WTC11 (cell line): ENCODE data around the gene C17orf50. TPM values are rescaled to one million over a fixed set of nuclear protein-coding genes. Genes with fewer than 3 reads are reported as not detected.
A peak's percentile ranks its signal among the peaks of the same experiment; 100 is the strongest.

ENCODE experiments used
- ATAC-seq: fragments of 200-7000 bp; cut with Tn5 transposase; 2 replicates; pipeline ENCODE4 v1.10.0; 2021; ENCODE audit warnings: mild to moderate bottlenecking, moderate library complexity
- CTCF ChIA-PET: fragments of 300-600 bp; sonication (Branson Sonifier 250); formaldehyde crosslinking; loops from one replicate; lab custom pipeline; 2021; ENCODE audit warnings: antibody characterized with exemption; lab: Charles Lee
- POLR2A ChIA-PET: fragments of 350-600 bp; sonication (Branson Sonifier 250); formaldehyde crosslinking; loops from one replicate; lab custom pipeline; 2021; ENCODE audit warnings: antibody characterized with exemption; lab: Charles Lee
- DNase-seq: peaks from one replicate; pipeline ENCODE4 v3.0.0; 2021; ENCODE audit warnings: low spot score
- H3K27ac Mint-ChIP-seq: 2 replicates; pipeline ENCODE4 v1.8.0; 2021; ENCODE audit warnings: mixed read lengths
- H3K27me3 Mint-ChIP-seq: 2 replicates; pipeline ENCODE4 v1.8.0; 2021; ENCODE audit warnings: low read depth, mild to moderate bottlenecking, moderate library complexity, mixed read lengths
- H3K36me3 Mint-ChIP-seq: 2 replicates; pipeline ENCODE4 v1.8.0; 2021; ENCODE audit warnings: mixed read lengths
- H3K4me1 Mint-ChIP-seq: 2 replicates; pipeline ENCODE4 v1.8.0; 2022; ENCODE audit warnings: mixed read lengths
- H3K4me3 Mint-ChIP-seq: 2 replicates; pipeline ENCODE4 v1.8.0; 2021; ENCODE audit warnings: mild to moderate bottlenecking, moderate library complexity, mixed read lengths
- H3K9me3 Mint-ChIP-seq: 2 replicates; pipeline ENCODE4 v1.8.0; 2021; ENCODE audit warnings: mixed read lengths
- CREB1 ChIP-seq: sonication (generic); formaldehyde crosslinking; IDR thresholded peaks from 2 replicates; pipeline ENCODE4 v1.8.0; 2023; ENCODE audit warnings: mild to moderate bottlenecking, missing genetic modification reagents
- FOXK1 ChIP-seq: sonication (generic); formaldehyde crosslinking; IDR thresholded peaks from 2 replicates; pipeline ENCODE4 v1.8.0; 2022; ENCODE audit warnings: mild to moderate bottlenecking, moderate library complexity, missing genetic modification reagents
- HMGA2 ChIP-seq: fragments of 250-450 bp; sonication (Bioruptor Pico); IDR thresholded peaks from 2 replicates; pipeline ENCODE4 v1.4.0; 2021; ENCODE audit warnings: mild to moderate bottlenecking, moderate library complexity
- IRF2 ChIP-seq: sonication (generic); formaldehyde crosslinking; IDR thresholded peaks from 2 replicates; pipeline ENCODE4 v1.8.0; 2022; ENCODE audit warnings: low read depth, missing genetic modification reagents, borderline replicate concordance
- MXD4 ChIP-seq: fragments of 250-450 bp; sonication (Bioruptor Pico); IDR thresholded peaks from 2 replicates; pipeline ENCODE4 v1.8.0; 2021; ENCODE audit warnings: mild to moderate bottlenecking, moderate library complexity, borderline replicate concordance
- NFATC4 ChIP-seq: fragments of 250-450 bp; sonication (Bioruptor Pico); IDR thresholded peaks from 2 replicates; pipeline ENCODE4 v1.9.0; 2021; ENCODE audit warnings: mild to moderate bottlenecking
- NR1H2 ChIP-seq: sonication (generic); formaldehyde crosslinking; IDR thresholded peaks from 2 replicates; pipeline ENCODE4 v1.9.0; 2021; ENCODE audit warnings: mild to moderate bottlenecking, moderate library complexity, missing genetic modification reagents
- TCF7 ChIP-seq: sonication (generic); formaldehyde crosslinking; IDR thresholded peaks from 2 replicates; pipeline ENCODE4 v1.8.0; 2022; ENCODE audit warnings: mild to moderate bottlenecking, low read depth, missing genetic modification reagents, moderate library complexity
- ZNF121 ChIP-seq: sonication (generic); formaldehyde crosslinking; IDR thresholded peaks from 2 replicates; pipeline ENCODE4 v1.8.0; 2023; ENCODE audit warnings: missing genetic modification reagents
- ZNF263 ChIP-seq: sonication (generic); formaldehyde crosslinking; IDR thresholded peaks from 2 replicates; pipeline ENCODE4 v1.8.1; 2022; ENCODE audit warnings: low read depth, mild to moderate bottlenecking, moderate library complexity, missing genetic modification reagents
- ZNF423 ChIP-seq: fragments of 250-450 bp; sonication (Bioruptor Pico); IDR thresholded peaks from 2 replicates; pipeline ENCODE4 v2.1.2; 2022; ENCODE audit warnings: mild to moderate bottlenecking, moderate library complexity
- total RNA-seq: library from RNA; stranded (reverse); gene quantifications from 3 replicates; pipeline ENCODE4 v1.2.3, GENCODE V29; 2021
- TF ChIP-seq, protein P1 (sequence below): sonication (generic); formaldehyde crosslinking; IDR thresholded peaks from 2 replicates; pipeline ENCODE4 v1.8.0; 2023; ENCODE audit warnings: missing genetic modification reagents, mild to moderate bottlenecking, borderline replicate concordance
- TF ChIP-seq, protein P2 (sequence below): fragments of 250-450 bp; sonication (Bioruptor Pico); IDR thresholded peaks from 2 replicates; pipeline ENCODE4 v2.1.2; 2022; ENCODE audit warnings: mild to moderate bottlenecking, moderate library complexity
- TF ChIP-seq, protein P3 (sequence below): sonication (generic); formaldehyde crosslinking; conservative IDR thresholded peaks from 2 replicates; pipeline ENCODE4 v1.8.1; 2023; ENCODE audit warnings: mild to moderate bottlenecking, low read depth, missing genetic modification reagents, moderate library complexity
- TF ChIP-seq, protein P4 (sequence below): sonication (generic); formaldehyde crosslinking; IDR thresholded peaks from 2 replicates; pipeline ENCODE4 v1.8.0; 2022; ENCODE audit warnings: mild to moderate bottlenecking, missing genetic modification reagents
- TF ChIP-seq, protein P5 (sequence below): sonication (generic); formaldehyde crosslinking; IDR thresholded peaks from 2 replicates; pipeline ENCODE4 v1.8.0; 2022; ENCODE audit warnings: mild to moderate bottlenecking, missing genetic modification reagents
- TF ChIP-seq, protein P6 (sequence below): sonication (generic); formaldehyde crosslinking; IDR thresholded peaks from 2 replicates; pipeline ENCODE4 v1.8.1; 2023; ENCODE audit warnings: mild to moderate bottlenecking, missing genetic modification reagents
- TF ChIP-seq, protein P7 (sequence below): fragments of 250-450 bp; sonication (Bioruptor Pico); IDR thresholded peaks from 2 replicates; pipeline ENCODE4 v1.9.0; 2021; ENCODE audit warnings: mild to moderate bottlenecking, borderline replicate concordance

C17orf50 gene
- total RNA-seq, 1 experiment from 2014 or later = 0.35 TPM

DNA sequence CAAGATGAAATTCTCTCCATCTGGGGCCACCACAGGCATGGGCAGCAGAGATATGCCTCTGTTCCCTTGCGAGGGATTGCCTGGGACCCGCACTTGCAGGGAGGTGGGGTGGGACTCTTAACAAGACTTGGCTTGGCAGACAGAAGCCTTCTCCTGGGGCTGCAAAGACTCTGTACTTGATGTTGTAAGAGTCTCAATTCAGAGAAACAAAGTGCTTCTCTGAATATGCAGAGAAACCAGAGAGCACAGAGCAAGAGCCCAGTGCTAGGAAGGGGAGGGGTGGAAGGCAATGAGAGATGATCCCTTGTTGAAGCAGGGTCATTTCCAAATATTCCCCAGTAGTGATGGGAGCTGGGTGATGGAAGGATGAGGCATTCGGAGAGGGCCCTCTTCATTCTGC is 32.6 kb downstream of the C17orf50 start (continued):
- TF ChIP-seq, protein P1, sequence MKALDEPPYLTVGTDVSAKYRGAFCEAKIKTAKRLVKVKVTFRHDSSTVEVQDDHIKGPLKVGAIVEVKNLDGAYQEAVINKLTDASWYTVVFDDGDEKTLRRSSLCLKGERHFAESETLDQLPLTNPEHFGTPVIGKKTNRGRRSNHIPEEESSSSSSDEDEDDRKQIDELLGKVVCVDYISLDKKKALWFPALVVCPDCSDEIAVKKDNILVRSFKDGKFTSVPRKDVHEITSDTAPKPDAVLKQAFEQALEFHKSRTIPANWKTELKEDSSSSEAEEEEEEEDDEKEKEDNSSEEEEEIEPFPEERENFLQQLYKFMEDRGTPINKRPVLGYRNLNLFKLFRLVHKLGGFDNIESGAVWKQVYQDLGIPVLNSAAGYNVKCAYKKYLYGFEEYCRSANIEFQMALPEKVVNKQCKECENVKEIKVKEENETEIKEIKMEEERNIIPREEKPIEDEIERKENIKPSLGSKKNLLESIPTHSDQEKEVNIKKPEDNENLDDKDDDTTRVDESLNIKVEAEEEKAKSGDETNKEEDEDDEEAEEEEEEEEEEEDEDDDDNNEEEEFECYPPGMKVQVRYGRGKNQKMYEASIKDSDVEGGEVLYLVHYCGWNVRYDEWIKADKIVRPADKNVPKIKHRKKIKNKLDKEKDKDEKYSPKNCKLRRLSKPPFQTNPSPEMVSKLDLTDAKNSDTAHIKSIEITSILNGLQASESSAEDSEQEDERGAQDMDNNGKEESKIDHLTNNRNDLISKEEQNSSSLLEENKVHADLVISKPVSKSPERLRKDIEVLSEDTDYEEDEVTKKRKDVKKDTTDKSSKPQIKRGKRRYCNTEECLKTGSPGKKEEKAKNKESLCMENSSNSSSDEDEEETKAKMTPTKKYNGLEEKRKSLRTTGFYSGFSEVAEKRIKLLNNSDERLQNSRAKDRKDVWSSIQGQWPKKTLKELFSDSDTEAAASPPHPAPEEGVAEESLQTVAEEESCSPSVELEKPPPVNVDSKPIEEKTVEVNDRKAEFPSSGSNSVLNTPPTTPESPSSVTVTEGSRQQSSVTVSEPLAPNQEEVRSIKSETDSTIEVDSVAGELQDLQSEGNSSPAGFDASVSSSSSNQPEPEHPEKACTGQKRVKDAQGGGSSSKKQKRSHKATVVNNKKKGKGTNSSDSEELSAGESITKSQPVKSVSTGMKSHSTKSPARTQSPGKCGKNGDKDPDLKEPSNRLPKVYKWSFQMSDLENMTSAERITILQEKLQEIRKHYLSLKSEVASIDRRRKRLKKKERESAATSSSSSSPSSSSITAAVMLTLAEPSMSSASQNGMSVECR (CRISPR knock-in tag) = no peak
- TF ChIP-seq ZNF121 (CRISPR knock-in tag) = no peak
- TF ChIP-seq NR1H2 = no peak
- TF ChIP-seq FOXK1 (CRISPR knock-in tag) = no peak
- TF ChIP-seq, protein P2, sequence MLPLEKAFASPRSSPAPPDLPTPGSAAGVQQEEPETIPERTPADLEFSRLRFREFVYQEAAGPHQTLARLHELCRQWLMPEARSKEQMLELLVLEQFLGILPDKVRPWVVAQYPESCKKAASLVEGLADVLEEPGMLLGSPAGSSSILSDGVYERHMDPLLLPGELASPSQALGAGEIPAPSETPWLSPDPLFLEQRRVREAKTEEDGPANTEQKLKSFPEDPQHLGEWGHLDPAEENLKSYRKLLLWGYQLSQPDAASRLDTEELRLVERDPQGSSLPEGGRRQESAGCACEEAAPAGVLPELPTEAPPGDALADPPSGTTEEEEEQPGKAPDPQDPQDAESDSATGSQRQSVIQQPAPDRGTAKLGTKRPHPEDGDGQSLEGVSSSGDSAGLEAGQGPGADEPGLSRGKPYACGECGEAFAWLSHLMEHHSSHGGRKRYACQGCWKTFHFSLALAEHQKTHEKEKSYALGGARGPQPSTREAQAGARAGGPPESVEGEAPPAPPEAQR (CRISPR knock-in tag) = no peak
- TF ChIP-seq TCF7 (CRISPR knock-in tag) = no peak
- no peak for TF ChIP-seq HMGA2
- TF ChIP-seq CREB1 = no peak
- no peak for TF ChIP-seq ZNF263 (CRISPR knock-in tag)

DNA sequence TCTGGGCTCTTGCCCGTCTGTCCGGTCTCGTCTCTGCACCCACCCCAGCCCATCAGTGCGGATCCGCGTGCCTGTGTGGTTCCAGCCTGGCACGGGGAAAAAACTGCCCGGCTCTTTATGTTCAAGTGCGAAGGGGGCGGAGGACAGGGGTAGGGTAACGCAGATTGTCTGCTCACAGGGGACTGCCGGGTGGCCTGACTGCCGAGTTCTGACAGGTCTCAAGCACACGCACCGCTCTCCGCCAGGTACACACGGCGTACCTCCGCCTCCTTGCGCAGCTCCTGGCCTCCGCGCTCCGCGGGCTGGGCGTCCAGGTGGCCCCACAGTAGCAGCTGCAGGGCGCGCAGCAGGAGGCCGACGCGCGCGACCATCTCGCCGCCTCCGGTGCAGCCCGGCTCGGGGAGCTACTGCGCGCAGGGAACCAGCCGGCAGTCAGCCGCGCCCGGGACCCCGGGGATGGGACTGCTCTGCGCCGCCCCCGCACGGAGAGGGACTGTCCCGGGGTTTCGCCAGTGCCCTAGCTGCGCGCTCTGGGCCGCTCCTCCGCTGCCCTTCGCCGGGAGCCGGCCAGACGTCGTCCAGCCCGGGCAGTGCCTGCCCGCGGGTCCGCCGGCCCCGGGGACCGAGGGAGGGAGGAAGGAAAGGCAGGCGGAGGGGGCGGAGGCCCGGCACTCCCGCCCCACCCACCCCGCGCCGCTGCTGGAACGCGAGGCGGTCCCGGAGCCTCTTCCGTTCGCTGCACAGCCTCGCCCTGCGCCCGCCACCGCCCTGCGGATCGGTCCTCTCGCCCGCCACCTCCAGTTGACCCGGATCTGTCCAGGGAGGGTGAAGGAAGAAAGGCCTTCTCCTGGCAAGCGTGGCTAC is 34.6 kb downstream of the C17orf50 start, which contains the start of gene MMP28:
Gene MMP28, minus strand, starts transcription at position 635 of the 864 bp plus-strand sequence. Its CDS starts 264 bp downstream, at position 371.
- ATAC-seq = peak; percentile 72
- Mint-ChIP-seq H3K36me3 (no peaks in the 10 kb centered on the region), H3K4me1 (peaks cover 10% of the 10 kb centered on the region), H3K27me3 (peaks cover 79% of the 10 kb centered on the region), H3K27ac (no peak within 1 kb of the TSS), H3K4me3 (peak within 1 kb of the TSS; percentile 67), H3K9me3 (no peaks in the 10 kb centered on the region)
- DNase-seq = peak; percentile 61
- ChIA-PET POLR2A (interaction anchor here (0.9 kb wide), 1 partner anchor 14 kb away, joined by 3 read pairs; the partner anchor contains the start of gene TAF15), CTCF (interaction anchor here (1.1 to 6.3 kb wide), 8 partner anchors 9 to 182 kb away, joined by 3 to 53 read pairs (median 4); partner anchors contain the start of gene TAF15)
- TF ChIP-seq, protein P3, sequence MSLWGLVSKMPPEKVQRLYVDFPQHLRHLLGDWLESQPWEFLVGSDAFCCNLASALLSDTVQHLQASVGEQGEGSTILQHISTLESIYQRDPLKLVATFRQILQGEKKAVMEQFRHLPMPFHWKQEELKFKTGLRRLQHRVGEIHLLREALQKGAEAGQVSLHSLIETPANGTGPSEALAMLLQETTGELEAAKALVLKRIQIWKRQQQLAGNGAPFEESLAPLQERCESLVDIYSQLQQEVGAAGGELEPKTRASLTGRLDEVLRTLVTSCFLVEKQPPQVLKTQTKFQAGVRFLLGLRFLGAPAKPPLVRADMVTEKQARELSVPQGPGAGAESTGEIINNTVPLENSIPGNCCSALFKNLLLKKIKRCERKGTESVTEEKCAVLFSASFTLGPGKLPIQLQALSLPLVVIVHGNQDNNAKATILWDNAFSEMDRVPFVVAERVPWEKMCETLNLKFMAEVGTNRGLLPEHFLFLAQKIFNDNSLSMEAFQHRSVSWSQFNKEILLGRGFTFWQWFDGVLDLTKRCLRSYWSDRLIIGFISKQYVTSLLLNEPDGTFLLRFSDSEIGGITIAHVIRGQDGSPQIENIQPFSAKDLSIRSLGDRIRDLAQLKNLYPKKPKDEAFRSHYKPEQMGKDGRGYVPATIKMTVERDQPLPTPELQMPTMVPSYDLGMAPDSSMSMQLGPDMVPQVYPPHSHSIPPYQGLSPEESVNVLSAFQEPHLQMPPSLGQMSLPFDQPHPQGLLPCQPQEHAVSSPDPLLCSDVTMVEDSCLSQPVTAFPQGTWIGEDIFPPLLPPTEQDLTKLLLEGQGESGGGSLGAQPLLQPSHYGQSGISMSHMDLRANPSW = no peak
- TF ChIP-seq, protein P4, sequence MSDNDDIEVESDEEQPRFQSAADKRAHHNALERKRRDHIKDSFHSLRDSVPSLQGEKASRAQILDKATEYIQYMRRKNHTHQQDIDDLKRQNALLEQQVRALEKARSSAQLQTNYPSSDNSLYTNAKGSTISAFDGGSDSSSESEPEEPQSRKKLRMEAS (CRISPR knock-in tag) = 0 out of 2 replicates have a peak, but pooled peaks have one; percentile 36
- TF ChIP-seq, protein P5, sequence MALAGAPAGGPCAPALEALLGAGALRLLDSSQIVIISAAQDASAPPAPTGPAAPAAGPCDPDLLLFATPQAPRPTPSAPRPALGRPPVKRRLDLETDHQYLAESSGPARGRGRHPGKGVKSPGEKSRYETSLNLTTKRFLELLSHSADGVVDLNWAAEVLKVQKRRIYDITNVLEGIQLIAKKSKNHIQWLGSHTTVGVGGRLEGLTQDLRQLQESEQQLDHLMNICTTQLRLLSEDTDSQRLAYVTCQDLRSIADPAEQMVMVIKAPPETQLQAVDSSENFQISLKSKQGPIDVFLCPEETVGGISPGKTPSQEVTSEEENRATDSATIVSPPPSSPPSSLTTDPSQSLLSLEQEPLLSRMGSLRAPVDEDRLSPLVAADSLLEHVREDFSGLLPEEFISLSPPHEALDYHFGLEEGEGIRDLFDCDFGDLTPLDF (CRISPR knock-in tag) = no peak
- no peak for TF ChIP-seq MXD4 (CRISPR knock-in tag)
- TF ChIP-seq, protein P6, sequence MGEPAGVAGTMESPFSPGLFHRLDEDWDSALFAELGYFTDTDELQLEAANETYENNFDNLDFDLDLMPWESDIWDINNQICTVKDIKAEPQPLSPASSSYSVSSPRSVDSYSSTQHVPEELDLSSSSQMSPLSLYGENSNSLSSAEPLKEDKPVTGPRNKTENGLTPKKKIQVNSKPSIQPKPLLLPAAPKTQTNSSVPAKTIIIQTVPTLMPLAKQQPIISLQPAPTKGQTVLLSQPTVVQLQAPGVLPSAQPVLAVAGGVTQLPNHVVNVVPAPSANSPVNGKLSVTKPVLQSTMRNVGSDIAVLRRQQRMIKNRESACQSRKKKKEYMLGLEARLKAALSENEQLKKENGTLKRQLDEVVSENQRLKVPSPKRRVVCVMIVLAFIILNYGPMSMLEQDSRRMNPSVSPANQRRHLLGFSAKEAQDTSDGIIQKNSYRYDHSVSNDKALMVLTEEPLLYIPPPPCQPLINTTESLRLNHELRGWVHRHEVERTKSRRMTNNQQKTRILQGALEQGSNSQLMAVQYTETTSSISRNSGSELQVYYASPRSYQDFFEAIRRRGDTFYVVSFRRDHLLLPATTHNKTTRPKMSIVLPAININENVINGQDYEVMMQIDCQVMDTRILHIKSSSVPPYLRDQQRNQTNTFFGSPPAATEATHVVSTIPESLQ (CRISPR knock-in tag) = no peak
- TF ChIP-seq, protein P7, sequence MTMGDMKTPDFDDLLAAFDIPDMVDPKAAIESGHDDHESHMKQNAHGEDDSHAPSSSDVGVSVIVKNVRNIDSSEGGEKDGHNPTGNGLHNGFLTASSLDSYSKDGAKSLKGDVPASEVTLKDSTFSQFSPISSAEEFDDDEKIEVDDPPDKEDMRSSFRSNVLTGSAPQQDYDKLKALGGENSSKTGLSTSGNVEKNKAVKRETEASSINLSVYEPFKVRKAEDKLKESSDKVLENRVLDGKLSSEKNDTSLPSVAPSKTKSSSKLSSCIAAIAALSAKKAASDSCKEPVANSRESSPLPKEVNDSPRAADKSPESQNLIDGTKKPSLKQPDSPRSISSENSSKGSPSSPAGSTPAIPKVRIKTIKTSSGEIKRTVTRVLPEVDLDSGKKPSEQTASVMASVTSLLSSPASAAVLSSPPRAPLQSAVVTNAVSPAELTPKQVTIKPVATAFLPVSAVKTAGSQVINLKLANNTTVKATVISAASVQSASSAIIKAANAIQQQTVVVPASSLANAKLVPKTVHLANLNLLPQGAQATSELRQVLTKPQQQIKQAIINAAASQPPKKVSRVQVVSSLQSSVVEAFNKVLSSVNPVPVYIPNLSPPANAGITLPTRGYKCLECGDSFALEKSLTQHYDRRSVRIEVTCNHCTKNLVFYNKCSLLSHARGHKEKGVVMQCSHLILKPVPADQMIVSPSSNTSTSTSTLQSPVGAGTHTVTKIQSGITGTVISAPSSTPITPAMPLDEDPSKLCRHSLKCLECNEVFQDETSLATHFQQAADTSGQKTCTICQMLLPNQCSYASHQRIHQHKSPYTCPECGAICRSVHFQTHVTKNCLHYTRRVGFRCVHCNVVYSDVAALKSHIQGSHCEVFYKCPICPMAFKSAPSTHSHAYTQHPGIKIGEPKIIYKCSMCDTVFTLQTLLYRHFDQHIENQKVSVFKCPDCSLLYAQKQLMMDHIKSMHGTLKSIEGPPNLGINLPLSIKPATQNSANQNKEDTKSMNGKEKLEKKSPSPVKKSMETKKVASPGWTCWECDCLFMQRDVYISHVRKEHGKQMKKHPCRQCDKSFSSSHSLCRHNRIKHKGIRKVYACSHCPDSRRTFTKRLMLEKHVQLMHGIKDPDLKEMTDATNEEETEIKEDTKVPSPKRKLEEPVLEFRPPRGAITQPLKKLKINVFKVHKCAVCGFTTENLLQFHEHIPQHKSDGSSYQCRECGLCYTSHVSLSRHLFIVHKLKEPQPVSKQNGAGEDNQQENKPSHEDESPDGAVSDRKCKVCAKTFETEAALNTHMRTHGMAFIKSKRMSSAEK (CRISPR knock-in tag) = no peak
- TF ChIP-seq IRF2 (CRISPR knock-in tag) = no peak
- no peak for TF ChIP-seq NFATC4 (CRISPR knock-in tag)
- 0 out of 2 replicates have a peak, but pooled peaks have one; percentile 8 for TF ChIP-seq ZNF423 (CRISPR knock-in tag)
